K562 (cell line): ENCODE data around the gene CKS2. TPM values are rescaled to one million over a fixed set of nuclear protein-coding genes. Genes with fewer than 3 reads are reported as not detected.

Experiments
- ATF1 ChIP-seq, 2 experiments: fragments of 450-650 bp in 1 of 2; IDR thresholded peaks; 2 replicates each; pipeline ENCODE4 v1.6.1; 2016; ENCODE audit warnings: missing compliant biosample characterization in 1 of 2, missing genetic modification characterization in 1 of 2
- ATF6 ChIP-seq: sonication (generic); formaldehyde crosslinking; IDR thresholded peaks from 2 replicates; pipeline ENCODE4 v1.4.0; 2020; ENCODE audit warnings: mild to moderate bottlenecking, missing genetic modification reagents
- ATF7 ChIP-seq: fragments of 450-650 bp; IDR thresholded peaks from 2 replicates; pipeline ENCODE4 v1.7.1; 2014; ENCODE audit warnings: mild to moderate bottlenecking, moderate library complexity
- CBX5 ChIP-seq: IDR thresholded peaks from 2 replicates; pipeline ENCODE4 v1.6.1; 2014; ENCODE audit warnings: low read depth, borderline replicate concordance
- DLX4 ChIP-seq: fragments of 250-450 bp; sonication (Bioruptor Pico); IDR thresholded peaks from 2 replicates; pipeline ENCODE4 v1.6.1; 2021; ENCODE audit warnings: mild to moderate bottlenecking
- ESRRB ChIP-seq: fragments of 250-450 bp; sonication (Bioruptor Pico); IDR thresholded peaks from 2 replicates; pipeline ENCODE4 v1.5.0; 2020; ENCODE audit warnings: mild to moderate bottlenecking, moderate library complexity, borderline replicate concordance
- FOXA3 ChIP-seq, 2 experiments: fragments of 450-650 bp in 1 of 2; sonication (generic) in 1 of 2; formaldehyde crosslinking; IDR thresholded peaks in 1 of 2; conservative IDR thresholded peaks in 1 of 2; 2 replicates each; pipeline versions ENCODE4 v1.4.0 to v1.8.0; 2020 to 2022; ENCODE audit warnings: mild to moderate bottlenecking in 2 of 2, missing genetic modification reagents in 1 of 2
- FOXJ3 ChIP-seq: sonication (generic); formaldehyde crosslinking; IDR thresholded peaks from 2 replicates; pipeline ENCODE4 v1.4.0; 2020; ENCODE audit warnings: mild to moderate bottlenecking, missing genetic modification reagents
- HDAC3 ChIP-seq: fragments of 450-650 bp; IDR thresholded peaks from 2 replicates; pipeline ENCODE4 v1.6.1; 2018; ENCODE audit warnings: borderline replicate concordance, mild to moderate bottlenecking, moderate library complexity; ENCODE audit not compliant: partially characterized antibody
- L3MBTL2 ChIP-seq: fragments of 450-650 bp; IDR thresholded peaks from 2 replicates; pipeline ENCODE4 v1.6.1; 2016; ENCODE audit warnings: mild to moderate bottlenecking, moderate library complexity
- NFIC ChIP-seq: fragments of 450-650 bp; IDR thresholded peaks from 2 replicates; pipeline ENCODE4 v1.6.1; 2017; ENCODE audit warnings: mild to moderate bottlenecking, inconsistent platforms
- POLR2A ChIP-seq: fragments of 450-650 bp; conservative IDR thresholded peaks from 2 replicates; pipeline ENCODE4 v1.6.1; 2016
- SAP30 ChIP-seq: fragments of 200-600 bp; sonication (generic); IDR thresholded peaks from 2 replicates; pipeline ENCODE4 v1.6.1; 2012; ENCODE audit warnings: borderline replicate concordance, low read depth, mild to moderate bottlenecking, moderate library complexity, low read length, control low read depth, inconsistent platforms; ENCODE audit not compliant: insufficient read depth, poor library complexity, severe bottlenecking
- SETDB1 ChIP-seq: IDR thresholded peaks from one replicate; pipeline ENCODE4 v1.6.1; 2012; ENCODE audit warnings: low read length, control low read depth, inconsistent platforms
- SMAD2 ChIP-seq: fragments of 150-350 bp; IDR thresholded peaks from 2 replicates; pipeline ENCODE4 v1.6.1; 2014; ENCODE audit warnings: low read depth, mild to moderate bottlenecking, low read length
- SMAD3 ChIP-seq: fragments of 450-650 bp; formaldehyde crosslinking; conservative IDR thresholded peaks from 2 replicates; pipeline ENCODE4 v1.4.0; 2020; ENCODE audit warnings: mild to moderate bottlenecking
- SOX6 ChIP-seq: fragments of 450-650 bp; IDR thresholded peaks from 2 replicates; pipeline ENCODE4 v1.6.1; 2014; ENCODE audit warnings: mild to moderate bottlenecking
- TAF9B ChIP-seq: fragments of 450-650 bp; IDR thresholded peaks from 2 replicates; pipeline ENCODE4 v1.6.1; 2018; ENCODE audit warnings: mild to moderate bottlenecking; ENCODE audit not compliant: partially characterized antibody
- TCF3 ChIP-seq: sonication (generic); formaldehyde crosslinking; IDR thresholded peaks from 2 replicates; pipeline ENCODE4 v1.4.0; 2020; ENCODE audit warnings: mild to moderate bottlenecking, missing genetic modification reagents
- XRCC4 ChIP-seq: IDR thresholded peaks from one replicate; pipeline ENCODE4 v1.6.1; 2011; ENCODE audit not compliant: insufficient read depth, insufficient read length; ENCODE audit errors: extremely low read depth
- ZC3H4 ChIP-seq: sonication (generic); formaldehyde crosslinking; IDR thresholded peaks from 2 replicates; pipeline ENCODE4 v1.9.0; 2021; ENCODE audit warnings: missing genetic modification reagents, borderline replicate concordance
- ZNF274 ChIP-seq: IDR thresholded peaks from 2 replicates; pipeline ENCODE4 v1.6.1; 2011; ENCODE audit warnings: low read depth, mild to moderate bottlenecking, low read length, moderate library complexity, borderline replicate concordance
- ZNF431 ChIP-seq: sonication (generic); formaldehyde crosslinking; IDR thresholded peaks from 2 replicates; pipeline ENCODE4 v1.8.0; 2022; ENCODE audit warnings: mild to moderate bottlenecking, missing genetic modification reagents
- ZNF507 ChIP-seq: conservative IDR thresholded peaks from 2 replicates; pipeline ENCODE4 v1.6.1; 2017; ENCODE audit warnings: missing genetic modification characterization, missing compliant biosample characterization
- ZNF740 ChIP-seq, 3 experiments: fragments of 200-800 bp in 1 of 3; sonication (Bioruptor generic) in 1 of 3; sonication (generic) in 1 of 3; formaldehyde crosslinking in 1 of 3; IDR thresholded peaks; 2 replicates each; pipeline versions ENCODE4 v1.6.1 to v1.8.0; 2016 to 2022; ENCODE audit warnings: mild to moderate bottlenecking in 2 of 3, missing compliant biosample characterization in 2 of 3, missing genetic modification characterization in 2 of 3, missing genetic modification reagents in 1 of 3
- polyA plus RNA-seq, 8 experiments: library from polyadenylated mRNA; depleted of rRNA in 4 of 8; stranded (reverse) in 5 of 8; unstranded in 3 of 8; fragments of >200 nt; fragmentation: Nextera tagmentation in 2 of 8; fragmentation: Illumina TruSeq in 1 of 8; extraction: Ambion mirVana in 2 of 8; extraction: Trizol in 1 of 8; gene quantifications; 2 replicates each; pipeline versions ENCODE4 v1.2.1 to v1.2.3, GENCODE V29; 2011 to 2014; ENCODE audit warnings: inconsistent platforms in 1 of 8, missing spikeins in 1 of 8
- total RNA-seq, 7 experiments: library from RNA; depleted of rRNA in 6 of 7; stranded (reverse); fragments of >200 nt in 6 of 7; fragmentation: Illumina TruSeq in 2 of 7; extraction: Trizol in 2 of 7; gene quantifications; 2 replicates each; pipeline versions ENCODE4 v1.2.1 to v1.2.3, GENCODE V29; 2011 to 2021; ENCODE audit warnings: low replicate concordance in 1 of 7

CKS2 gene
- total and polyA plus RNA-seq, 9 of the 15 experiments (the other 6 are each of a cell fraction or from before 2014, with no cell fraction given) = 123 to 941 (median 321) TPM

- TF ChIP-seq SAP30 (peak; percentile 96), ESRRB (CRISPR knock-in tag) (no peak), FOXJ3 (CRISPR knock-in tag) (no peak), ZNF507 (tag) (no peak), TCF3 (CRISPR knock-in tag) (no peak), ATF1 (CRISPR knock-in tag; IDR thresholded peaks at IDR 0.05) (peak; percentile 92), ATF1 (tag; IDR thresholded peaks at IDR 0.05) (peak; percentile 99), SMAD3 (no peak), SOX6 (0 out of 2 replicates have a peak, but pooled peaks have one; percentile 36), HDAC3 (no peak), ZNF740 (CRISPR knock-in tag; IDR thresholded peaks at IDR 0.05) (no peak), ZNF740 (tag; IDR thresholded peaks at IDR 0.05) (no peak), ATF7 (peak; percentile 91), TAF9B (no peak), L3MBTL2 (peak; percentile 82), FOXA3 (CRISPR knock-in tag; conservative IDR thresholded peaks at IDR 0.05 in 1 of 2, IDR thresholded peaks at IDR 0.05 in 1 of 2) (0 out of 4 replicates have a peak, but pooled peaks of 1 of the 2 experiments have one; percentile 44), NFIC (peak; percentile 45), SETDB1 (no peak), SMAD2 (no peak), ZNF431 (peak; percentile 74; the same call in 1 of the 2 replicates), ZNF274 (no peak), ZC3H4 (CRISPR knock-in tag) (no peak), DLX4 (CRISPR knock-in tag) (no peak), CBX5 (no peak), ATF6 (CRISPR knock-in tag) (peak; percentile 71; the same call in 1 of the 2 replicates), XRCC4 (no peak), POLR2A (peak; percentile 89)
Observed at GRCh38 chr9:89318123-89319014, 7.4 kb downstream of the CKS2 start, which contains the start of gene SECISBP2 (continued).
